Stimulated activated naive CD4-positive, alpha-beta T cell treated with Interleukin-2 at 50 U/mL for 16 hours (primary cell): Measurements from ENCODE around the gene AKAP13.

ENCODE experiments used
- DNase-seq: peaks from one replicate; lab custom pipeline; 2025; lab: John Stamatoyannopoulos, UW

Gene AKAP13

DNA sequence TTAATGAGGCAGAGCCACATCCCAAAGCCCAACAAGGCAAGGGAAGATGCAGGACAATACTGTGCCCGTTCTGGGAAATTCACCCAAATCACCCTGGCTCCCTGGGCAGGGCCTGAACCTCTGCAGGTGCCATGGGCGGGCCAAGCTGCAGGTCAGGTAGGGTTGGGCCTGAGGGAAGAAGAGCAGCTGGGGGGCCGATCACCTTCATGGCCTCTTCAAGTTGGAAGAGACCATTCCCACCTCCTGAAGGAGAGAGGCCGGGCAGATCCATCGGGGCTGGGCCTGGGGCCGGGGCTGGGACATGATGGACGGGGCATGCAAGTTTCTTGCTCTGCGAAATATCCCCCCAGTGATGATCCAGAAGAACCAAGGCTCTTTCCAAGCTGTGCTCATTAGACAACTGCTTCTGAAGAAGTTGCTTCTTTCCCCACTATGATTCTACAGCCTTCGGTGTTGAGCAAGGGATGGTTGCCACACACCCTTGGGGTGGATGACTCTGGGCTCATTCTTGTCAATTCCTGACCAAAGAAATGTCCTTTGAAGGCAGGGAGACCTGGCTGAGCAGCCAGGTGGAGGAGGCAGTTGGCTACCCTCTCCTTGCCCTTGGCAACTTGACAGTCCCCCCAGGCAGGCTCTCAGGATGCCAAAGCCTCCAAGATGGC is 376.1 kb downstream of the AKAP13 start:
- no peak for DNase-seq

DNA sequence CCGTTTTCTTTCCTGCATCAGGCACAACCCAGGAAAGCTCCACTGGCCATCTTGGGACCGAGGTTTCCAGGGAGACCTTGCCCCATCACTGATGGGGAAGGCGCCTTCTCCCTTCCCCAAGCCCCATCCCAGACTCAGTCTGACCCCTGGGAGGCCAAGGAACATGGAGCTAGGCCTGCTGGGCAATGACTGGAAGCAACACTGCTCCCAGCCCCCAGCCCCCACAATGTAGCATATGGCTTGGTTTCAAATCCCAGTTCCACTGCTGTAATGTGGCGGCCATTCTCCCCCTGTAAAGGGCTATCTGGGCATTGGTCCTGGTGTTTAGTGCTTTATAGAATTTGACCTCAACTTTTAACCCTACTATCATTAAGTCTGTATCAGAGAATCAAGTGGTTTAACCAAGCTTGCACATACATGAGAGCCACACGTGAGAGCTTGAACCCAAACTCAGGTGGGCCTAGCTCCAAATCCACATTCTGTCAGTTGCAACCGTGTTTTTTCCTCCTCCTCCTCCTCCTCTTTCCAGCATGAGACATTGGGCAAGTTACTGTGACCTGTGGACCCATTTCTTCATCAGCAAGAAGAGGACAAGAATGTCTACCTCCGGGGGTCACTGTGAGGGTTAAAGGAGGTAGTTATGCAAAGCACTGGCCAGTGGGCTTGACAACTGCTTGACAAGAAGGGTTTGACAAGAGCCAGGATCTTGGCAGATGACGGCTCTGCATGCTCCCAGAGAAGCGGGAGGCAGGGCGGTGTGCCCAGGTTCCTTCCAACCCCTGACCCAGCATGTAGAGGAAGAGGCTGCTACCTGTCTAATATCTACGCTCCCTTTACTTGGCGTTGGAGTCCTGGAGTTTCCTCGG is 376.9 kb downstream of the AKAP13 start:
- DNase-seq, result no peak

DNA sequence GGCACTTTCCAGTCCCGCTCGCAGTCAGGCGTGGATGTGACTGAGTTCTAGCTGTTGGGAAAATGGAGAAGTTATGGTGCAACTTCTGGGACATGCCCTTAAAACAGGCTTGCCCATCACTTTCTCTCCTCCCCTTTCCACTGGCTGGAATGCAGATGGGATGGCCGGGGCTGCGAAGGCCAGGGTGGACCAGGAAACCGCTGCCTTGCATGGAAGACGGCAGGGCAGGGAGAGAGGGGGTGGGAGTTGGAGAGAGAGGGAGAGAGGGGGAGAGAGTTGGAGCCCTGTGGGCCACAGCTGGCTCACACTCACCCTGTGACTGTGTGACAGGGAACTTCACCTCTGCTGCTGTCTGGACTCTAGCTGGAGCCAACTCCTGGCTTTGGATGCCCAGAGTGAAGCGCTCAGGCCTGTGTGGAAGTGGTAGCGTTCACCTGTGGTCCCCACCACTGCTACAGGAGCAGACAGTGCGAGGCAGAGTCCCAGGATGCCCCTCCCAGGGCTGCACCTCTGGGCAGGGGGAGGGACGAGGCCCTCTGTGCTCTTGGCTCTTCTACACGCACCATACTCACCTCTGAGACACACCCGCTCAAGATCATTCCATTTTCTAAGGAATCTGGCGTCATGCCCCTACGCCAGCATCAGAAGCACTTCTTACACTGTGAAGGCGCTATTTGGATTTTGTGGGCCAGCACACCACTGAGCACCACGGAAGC is 377.7 kb downstream of the AKAP13 start:
- no peak for DNase-seq

DNA sequence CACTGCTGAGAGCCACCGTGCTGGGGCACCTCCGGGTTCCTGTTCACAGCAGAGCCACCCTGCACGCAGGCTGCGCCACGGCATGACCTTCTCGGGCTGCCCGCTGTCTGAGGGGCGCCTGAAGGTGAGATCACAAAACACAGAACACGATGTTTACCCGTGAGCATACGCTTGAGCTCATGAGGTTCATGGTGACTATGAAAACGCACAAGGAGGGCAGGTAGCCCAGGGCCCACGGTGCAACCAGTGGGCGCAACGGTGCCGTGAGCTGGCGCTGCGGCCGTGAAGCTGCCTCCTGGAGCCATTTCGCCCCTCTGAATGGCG is 378.2 kb downstream of the AKAP13 start:
- no peak for DNase-seq

DNA sequence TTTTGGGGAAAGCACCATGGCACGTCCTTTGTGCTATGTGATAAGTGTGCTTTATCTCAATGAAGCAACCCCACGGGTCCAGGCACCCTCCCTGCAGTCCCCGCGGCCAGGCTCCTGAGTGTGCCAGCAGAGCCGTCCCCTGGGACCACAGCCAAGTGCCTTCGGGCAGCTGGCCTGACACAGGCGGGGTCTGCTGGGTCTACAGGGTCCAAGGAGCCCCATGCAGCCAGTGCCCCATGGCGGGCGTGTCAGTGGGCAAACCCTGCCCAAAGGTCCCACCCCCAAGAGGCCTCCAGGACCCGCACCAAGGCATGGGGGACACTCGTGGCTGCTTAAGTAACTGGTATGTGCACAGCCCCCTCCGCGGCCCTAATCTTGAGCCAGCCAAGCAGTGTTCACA is 379.0 kb downstream of the AKAP13 start:
- no peak for DNase-seq

DNA sequence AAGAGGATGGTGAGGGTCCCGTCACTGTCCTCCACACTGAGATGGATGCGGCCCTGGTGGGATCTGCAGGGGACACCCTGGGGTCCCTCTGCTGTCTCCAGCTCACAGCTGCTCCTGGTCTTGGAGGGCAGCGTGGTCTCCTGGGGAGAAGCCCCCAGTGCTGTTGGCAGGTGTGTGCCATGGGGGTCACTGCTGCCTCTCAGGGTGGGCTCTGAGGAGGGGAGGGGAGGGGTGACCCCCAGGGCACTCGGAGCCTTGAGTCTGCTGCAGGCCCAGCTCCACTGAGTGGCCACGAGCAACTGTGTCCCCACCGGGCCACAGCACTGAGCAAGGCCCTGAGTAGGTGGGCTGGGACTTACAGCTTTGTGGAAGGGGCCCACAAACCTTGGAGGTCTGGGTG is 379.6 kb downstream of the AKAP13 start:
- peak; percentile 6 for DNase-seq

DNA sequence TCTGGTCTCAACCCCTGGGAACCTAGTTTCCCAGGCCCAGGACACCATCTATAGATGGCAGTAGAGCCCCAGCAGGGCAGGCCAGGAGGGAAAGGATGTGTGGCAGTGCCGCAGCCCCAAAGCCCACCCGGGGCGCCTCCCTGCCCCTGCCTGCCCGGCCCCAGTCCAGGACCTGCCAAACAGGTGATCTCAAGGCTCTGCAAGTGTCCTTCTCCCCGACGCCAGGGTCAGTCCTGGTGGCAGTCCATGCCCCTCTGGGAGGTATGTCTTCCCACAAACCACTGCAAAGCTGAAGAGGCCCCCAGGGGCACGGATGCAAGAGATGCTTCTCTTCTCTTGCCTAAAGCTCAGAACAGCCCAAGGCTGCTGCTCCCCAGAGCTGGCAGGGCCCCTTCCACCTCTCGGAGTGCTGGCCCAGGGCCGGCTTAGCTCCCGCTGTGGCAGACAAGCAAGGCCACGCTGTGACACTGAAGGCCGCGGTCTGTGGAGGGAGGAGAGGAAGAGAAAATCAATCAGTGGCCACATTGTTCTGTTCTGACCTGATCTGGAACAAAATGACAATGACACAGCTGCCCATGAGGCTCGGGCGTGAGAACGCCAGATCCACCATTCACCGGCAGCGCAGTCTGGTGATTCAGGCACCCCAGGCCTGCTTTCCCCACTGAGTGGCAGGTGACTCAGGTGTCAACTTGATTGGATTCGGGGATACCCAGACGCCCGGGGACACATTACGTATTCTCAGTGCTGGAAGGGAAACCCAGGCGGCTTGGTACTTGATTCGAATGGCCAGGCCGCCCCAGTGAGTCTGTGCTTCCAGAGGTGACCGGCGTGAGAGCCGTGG is 380.3 kb downstream of the AKAP13 start:
- DNase-seq, result no peak

DNA sequence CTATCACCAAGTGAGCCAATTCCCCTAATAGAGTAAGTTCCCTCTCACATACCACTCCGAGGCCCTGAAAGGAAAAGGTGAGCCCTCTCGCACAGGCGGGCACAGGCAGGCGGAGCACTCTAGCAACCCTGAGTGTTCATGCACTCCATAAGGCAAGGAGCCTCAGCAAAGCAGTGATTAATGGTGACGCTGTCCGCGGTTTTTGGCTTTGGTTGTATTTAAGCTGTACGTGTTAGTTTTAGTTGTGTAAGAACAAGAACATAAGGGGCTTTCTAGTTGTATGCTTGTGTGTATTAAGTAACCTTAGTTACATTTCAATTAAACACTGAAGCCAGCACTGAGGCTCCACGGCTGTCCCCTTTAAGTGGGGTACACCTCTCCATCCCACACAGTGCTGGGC is 381.2 kb downstream of the AKAP13 start:
- no peak for DNase-seq

DNA sequence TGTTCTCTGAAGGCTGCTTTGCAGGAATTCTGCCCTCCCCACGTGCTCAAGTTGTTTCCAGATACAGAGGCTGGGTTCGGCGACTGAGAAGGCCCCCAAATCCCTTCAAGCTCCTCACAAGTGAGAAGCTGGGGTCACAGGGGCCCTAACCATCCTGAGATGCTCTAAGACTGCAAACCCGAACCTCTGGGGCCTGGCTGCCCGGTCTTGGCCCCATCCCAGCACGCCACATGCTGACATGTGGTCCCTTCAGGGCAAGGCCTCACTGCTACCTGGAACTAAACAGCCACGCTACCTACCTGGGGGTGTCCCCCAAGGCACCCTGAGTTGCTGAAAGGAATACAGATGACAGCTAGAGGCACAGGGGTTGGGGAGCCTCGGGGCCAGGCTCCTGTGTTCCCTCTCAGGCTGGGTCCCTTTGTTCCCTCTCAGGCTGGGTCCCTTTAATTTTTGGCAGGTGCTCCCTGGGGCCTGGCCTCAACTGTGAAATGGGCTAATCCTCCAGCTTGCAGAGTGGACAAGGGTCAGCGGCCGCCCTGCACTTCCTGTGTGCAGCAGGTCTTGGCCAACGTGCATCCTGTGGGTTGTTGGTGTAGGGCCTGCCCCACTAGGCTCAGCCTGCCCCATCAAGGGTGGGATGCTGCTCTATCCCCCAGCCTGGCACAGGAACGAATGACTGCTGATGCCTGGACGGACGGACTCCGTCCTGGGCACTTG is 381.8 kb downstream of the AKAP13 start:
- no peak for DNase-seq

DNA sequence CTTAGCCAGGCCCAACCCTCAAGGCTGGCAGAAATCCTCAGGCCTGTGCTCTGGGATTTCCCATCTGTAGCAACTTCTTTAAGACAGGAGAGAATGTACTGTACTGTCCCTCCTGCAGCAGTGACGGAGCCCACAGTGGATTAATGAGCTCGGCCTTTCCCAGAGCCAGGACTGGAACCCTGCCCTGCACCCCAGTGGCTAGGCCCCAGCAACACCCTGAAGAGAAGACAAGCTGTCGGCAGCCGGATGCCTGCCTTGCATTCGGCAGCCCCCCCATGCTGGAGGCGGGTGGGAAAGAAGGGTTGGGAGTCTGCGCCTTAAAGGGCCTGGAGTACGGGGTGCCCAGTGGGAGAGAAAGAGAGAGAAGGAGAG is 382.3 kb downstream of the AKAP13 start:
- no peak for DNase-seq

DNA sequence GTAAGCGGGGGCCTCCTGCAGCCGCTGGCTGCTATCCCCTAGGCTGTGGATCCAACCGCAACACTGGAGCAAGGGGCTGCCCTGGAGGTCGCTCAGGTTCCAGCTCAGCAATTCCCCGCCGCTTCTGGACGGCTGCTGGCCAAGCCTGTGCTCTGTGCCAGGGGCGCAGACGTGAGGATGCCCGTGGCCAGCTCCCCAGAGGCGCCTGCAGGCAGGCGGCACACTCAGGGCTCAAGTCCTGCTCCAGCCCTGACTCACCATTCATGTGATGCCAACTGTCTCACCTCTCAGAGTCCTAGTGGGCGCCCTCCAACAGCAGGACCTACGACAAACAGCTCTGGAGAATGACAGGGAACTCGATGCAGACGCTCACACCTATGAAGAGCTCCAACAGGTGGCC is 382.8 kb downstream of the AKAP13 start:
- DNase-seq, result no peak

DNA sequence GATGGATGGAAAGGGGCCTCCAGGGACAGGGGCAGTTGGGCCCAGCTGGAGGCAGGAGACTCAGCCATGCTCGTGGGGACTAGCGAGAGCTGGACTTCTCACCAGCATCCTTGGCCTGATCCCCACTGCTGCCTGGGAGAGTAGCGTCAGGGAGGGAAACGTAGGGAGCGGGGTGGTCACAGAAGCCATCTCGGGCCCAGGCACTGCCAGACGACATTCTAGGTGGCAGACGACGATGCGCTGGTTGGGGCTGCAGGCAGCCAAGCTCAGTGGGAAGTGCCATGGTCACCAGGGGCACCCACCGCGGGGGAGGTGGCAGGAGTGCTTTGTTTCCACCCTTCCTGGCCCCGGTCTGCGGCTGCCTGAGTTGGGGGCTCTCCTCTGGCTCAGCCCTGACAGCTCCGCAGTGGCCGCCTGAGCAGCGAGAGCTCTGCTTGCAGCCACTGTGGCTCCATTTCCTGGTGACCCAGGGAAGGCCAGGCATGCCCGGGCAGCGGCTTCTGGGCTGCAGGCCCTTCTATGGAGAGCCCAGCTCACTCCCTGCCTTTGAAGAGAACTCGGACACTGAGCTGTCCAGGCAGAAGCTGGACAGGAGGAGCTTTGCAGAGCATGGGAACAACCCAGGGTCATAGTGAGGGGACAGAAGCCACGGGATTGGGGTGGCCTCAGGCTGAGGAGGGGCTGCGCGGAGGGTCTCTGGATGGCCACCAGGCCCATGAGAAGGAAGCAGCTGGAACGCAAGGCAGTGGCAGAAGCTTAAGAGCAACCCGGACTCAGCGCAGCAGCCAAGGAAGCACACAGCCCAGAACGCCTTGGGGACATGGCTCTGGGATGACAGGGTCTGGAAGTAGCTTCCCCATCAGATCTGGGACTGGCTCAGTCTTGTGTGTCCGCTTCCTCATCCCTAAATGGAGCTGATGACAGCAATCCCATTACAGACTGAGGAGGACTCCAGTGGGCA is 383.6 kb downstream of the AKAP13 start:
- DNase-seq, result no peak

DNA sequence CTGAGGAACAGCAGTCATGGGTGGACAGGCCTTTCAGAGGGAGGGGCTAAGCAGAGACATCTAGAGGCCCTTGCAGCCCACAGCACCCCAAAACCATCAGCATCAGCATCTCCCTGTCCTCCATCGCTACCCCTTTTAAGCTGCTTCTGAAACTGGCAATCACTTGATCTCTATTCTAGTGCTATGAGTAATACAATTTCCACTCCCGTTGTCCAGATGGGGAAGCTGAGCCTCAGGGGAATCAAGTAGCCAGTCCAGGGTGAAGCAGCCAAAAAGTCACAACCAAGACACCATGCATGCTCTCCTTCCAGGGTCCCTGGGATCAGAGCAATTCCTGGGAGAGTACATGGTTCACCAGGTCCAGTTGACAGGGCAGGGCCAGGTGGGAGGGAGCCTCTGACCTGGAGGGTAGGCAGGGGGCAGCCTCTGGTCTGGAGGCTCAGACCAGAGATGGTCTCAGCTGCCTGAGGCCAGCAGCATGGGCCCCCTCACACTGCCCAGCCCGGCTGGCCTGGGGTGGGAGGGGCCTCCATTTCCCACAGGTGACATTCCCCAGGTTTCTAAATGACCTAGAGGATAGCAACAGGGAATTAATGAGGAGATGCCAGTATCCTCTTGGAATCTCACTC is 384.4 kb downstream of the AKAP13 start:
- no peak for DNase-seq

DNA sequence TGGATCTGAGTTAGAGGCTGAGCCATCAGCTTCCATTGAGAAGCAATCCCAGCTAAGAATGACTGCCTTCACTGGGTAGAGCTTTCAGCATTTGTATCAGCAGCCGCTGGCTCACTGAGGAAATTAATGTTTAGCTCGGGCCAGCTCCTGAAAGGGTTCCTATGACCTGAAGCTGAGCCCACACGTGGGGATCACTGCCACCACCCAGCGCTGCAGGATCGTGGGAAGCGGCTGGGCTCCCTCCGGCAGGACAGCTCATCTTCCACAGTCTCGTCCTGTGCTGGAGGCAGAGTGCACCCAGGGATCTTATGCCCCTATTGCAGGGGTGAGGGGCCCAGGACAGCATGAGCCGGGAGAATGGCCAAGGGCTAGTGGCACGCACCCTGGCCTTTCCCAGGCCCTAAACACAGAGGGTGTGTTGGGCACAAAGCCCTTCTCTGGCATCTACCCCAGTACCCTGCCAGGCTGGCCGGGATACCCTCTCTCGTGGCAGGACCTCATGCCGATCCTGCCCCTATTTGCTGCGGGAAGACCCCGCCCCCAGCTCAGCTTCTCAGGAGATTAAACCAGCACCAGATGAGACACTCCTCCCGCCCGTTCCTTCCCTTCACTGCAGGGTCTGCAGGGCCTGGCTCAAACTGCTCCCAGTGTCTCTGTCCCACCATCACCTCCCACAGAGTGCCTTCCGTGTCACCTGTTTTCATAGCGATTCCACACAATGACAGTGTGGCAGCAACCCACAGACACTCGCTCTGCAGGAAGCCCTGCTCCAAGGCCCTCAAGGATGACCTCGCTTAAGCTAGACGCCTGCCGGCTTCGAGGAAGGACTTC is 385.8 kb downstream of the AKAP13 start:
- no peak for DNase-seq

DNA sequence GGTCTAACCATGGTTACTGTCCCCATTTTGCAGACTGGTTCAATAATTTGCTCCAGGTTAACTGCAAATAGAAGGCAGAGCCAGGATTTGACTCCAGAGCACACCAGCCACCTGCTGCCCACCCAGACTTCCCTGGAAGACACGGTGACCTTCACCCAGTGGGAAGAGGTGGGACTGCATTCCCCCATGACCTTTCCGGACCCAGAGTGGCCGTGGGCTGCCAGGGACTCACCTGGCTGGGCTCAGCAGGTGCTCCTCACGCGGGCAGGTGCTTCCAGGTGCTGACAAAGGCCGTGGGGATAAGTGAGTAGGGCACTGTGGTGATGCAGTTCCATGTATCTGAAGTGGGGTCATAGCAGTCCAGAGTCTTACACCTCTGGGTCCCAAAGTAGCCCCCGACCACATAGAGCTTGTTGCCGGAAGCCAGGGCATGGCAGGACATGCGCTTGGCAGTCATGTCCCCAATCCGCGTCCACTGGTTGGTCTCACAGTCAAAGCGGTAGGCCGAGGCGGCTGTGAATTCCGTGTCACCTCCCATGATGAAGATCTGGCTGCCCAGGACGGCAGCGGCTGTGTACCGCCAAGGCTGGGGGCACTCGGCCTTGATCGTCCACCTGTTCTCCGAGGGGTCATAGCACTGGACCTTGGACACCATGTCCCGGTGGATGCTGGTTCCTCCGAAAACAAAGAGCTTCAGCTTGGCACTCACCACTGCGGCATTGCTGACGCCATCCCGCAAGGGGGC is 387.6 kb downstream of the AKAP13 start:
- DNase-seq, result no peak

DNA sequence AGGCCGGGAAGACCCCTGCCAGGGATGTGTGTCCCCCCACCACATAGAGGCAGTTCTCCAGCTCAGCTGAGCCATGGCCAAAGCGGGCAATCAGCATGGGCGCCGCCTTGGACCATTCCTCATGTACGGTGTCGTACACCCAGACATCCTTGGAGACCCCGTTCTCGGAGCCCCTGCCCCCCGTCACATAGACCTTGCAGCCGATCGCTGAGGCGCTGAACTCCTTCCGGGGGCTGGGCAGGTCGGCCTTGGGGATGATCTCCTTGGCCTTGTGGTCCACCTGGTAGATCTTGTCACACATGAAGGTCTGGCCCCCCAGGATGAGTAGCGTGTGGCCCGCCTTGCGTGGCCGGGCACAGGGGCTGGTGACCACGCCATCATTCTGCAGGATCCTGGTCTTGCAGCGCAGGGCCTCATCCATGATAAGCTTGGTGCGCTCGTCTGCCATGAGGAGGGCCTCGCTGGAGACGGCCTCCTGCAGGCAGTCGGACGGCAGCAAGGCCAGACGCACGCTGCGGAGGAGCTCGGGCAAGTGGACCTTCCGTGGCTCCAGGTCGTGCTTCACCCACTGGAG is 388.3 kb downstream of the AKAP13 start:
- DNase-seq, result no peak

DNA sequence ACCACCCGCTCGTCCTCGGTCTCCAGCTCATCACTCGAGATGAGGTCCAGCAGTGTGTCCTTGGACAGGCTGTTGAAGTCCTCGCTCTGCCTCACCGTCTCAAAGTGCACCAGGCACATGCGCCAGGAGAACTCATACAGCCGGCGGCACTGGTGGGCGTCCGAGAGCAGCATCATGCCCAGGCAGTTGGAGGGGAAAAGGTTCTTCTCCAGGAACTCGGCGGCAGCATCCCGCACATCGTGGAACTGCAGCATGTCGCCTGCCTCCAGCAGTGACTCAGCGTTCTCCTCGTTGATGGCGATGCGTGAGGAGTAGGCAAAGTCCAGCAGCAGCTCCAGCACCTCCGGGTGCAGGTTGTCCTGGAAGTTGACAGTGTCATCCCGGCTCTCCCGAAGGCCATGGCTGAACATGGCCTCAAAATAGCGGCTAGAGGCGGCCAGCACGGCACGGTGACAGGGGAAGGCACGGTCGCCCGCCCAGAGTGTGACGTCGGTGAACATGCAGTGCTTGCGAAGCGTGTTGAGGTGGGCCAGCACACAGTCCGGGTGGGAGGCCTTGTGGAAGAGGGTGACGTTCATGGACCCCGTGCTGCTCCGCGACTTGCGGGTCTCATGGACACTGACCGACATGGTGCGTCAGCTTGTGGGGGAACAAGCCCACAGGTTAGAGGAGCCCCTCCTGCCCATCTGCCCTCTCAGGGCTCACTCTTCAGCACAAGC is 388.9 kb downstream of the AKAP13 start:
- no peak for DNase-seq
